Naive B cell (primary cell): ENCODE results near the gene GADD45B. TPM values are rescaled to one million over a fixed set of nuclear protein-coding genes. Genes with fewer than 3 reads are reported as not detected.

ENCODE experiments used
- ATAC-seq, 2 donors: fragments of 150-1000 bp; cut with Tn5 transposase; 2 replicates each; pipeline ENCODE4 v1.10.0; 2021; ENCODE audit warnings: low read depth in 2 of 2, mild to moderate bottlenecking in 2 of 2, moderate library complexity in 2 of 2
- DNase-seq: peaks from one replicate; pipeline ENCODE4 v3.0.0; 2022
- H3K27ac Mint-ChIP-seq, 6 donors: one replicate each; pipeline ENCODE4 v1.8.0; 2020 to 2022; ENCODE audit warnings: mild to moderate bottlenecking in 6 of 6, mixed read lengths in 6 of 6, moderate library complexity in 5 of 6, inconsistent platforms in 2 of 6
- H3K27me3 Mint-ChIP-seq, 3 donors: one replicate each; pipeline ENCODE4 v1.8.0; 2021 to 2022; ENCODE audit warnings: mixed read lengths in 3 of 3, mild to moderate bottlenecking in 1 of 3
- H3K36me3 Mint-ChIP-seq, 2 donors: one replicate each; pipeline ENCODE4 v1.8.0; 2020 to 2022; ENCODE audit warnings: mixed read lengths in 2 of 2, inconsistent platforms in 1 of 2, mild to moderate bottlenecking in 1 of 2
- H3K4me1 Mint-ChIP-seq, 3 donors: one replicate each; pipeline ENCODE4 v1.8.0; 2020 to 2022; ENCODE audit warnings: mixed read lengths in 3 of 3, inconsistent platforms in 1 of 3, mild to moderate bottlenecking in 1 of 3, moderate library complexity in 1 of 3
- H3K4me3 Mint-ChIP-seq, 8 donors: one replicate each; pipeline ENCODE4 v1.8.0; 2020 to 2022; ENCODE audit warnings: mild to moderate bottlenecking in 8 of 8, mixed read lengths in 8 of 8, moderate library complexity in 8 of 8, inconsistent platforms in 2 of 8
- H3K9me3 Mint-ChIP-seq, 7 donors: one replicate each; pipeline ENCODE4 v1.8.0; 2020 to 2022; ENCODE audit warnings: mixed read lengths in 7 of 7, mild to moderate bottlenecking in 5 of 7, inconsistent platforms in 2 of 7, moderate library complexity in 1 of 7
- polyA plus RNA-seq, 6 donors: library from polyadenylated mRNA; unstranded; fragments of 300-500 nt; fragmentation: Illumina TruSeq; gene quantifications; one replicate each; pipeline ENCODE4 v1.2.3, GENCODE V29; 2021; ENCODE audit warnings: low read depth in 6 of 6

GADD45B gene
- polyA plus RNA-seq, 6 donors from 2014 or later, result 40.2 to 177 (median 125) TPM

- Mint-ChIP-seq H3K9me3 (no peaks in the 10 kb centered on the region), H3K27me3 (no peaks in the 10 kb centered on the region), H3K4me1 (peaks cover 0 to 14% (median 4%) of the 10 kb centered on the region in 3 donors), H3K36me3 (no peaks in the 10 kb centered on the region), H3K4me3 (no peak overlapping the region), H3K27ac (peak overlapping the region in 2 of 6 donors; percentile 4 to 20)
- DNase-seq (no peak), ATAC-seq (no peak)
These were observed 48.5 kb downstream of the GADD45B start for GRCh38 chr19:2524361-2524839.

DNA sequence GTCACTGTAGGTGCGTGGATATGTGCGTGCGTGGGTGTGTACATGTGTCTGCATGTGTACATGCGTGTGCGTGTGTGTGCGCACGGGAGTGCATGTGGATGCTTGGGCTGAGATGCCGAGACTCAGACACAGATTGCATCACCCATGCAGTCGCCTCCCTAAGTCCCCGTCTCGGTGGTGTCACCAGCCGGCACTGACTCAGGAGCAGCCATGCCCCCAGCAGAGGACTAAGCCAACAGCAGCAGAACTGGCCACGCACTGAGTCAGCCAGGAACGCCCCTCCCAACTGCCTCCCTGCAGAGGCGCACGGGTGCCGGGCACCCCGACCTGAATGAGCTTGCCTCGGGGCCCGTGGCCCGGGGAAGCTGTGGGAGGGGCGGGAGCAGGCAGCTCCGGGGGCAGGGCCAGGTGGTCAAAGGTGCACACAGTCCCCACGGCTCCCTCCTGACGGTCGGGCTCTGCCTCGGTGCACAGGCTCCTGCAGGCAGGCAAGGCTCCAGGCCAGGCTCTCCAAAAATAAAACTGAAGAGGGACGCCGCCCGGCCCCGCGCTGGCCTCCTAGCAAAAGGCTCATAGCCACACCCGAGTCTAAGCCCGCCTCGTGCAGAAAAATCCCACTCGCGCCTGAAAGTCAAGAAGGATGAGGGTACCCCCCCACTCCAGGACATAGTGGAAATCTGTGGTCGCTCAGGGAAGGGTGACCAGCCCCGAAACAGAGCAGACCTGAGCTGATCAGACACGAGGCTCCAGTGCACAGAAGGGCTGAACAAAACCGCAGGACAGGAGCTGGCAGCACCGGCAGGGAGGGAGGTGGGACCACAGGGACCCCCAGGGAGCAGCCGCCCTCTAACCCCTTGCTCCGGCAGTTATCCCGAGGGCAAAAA lies 49.2 kb downstream of the GADD45B start:
- no peak for DNase-seq
- H3K9me3 Mint-ChIP-seq, result no peaks in the 10 kb centered on the region
- peaks cover 0 to 14% (median 4%) of the 10 kb centered on the region in 3 donors for H3K4me1 Mint-ChIP-seq
- no peaks in the 10 kb centered on the region for H3K27me3 Mint-ChIP-seq
- H3K27ac Mint-ChIP-seq, result no peak overlapping the region
- no peak for ATAC-seq
- H3K4me3 Mint-ChIP-seq, result no peak overlapping the region
- H3K36me3 Mint-ChIP-seq, result no peaks in the 10 kb centered on the region

GRCh38 chr19:2527171-2527570 lies 51.2 kb downstream of the GADD45B start:
- Mint-ChIP-seq H3K9me3 (peaks cover 0 to 2% (median 1%) of the 10 kb centered on the region in 7 donors), H3K27me3 (no peaks in the 10 kb centered on the region), H3K27ac (no peak overlapping the region), H3K36me3 (peaks cover 2 to 3% of the 10 kb centered on the region in 2 donors), H3K4me3 (no peak overlapping the region), H3K4me1 (peaks cover 4 to 12% (median 6%) of the 10 kb centered on the region in 3 donors)
- DNase-seq, result no peak
- ATAC-seq, result no peak

DNA sequence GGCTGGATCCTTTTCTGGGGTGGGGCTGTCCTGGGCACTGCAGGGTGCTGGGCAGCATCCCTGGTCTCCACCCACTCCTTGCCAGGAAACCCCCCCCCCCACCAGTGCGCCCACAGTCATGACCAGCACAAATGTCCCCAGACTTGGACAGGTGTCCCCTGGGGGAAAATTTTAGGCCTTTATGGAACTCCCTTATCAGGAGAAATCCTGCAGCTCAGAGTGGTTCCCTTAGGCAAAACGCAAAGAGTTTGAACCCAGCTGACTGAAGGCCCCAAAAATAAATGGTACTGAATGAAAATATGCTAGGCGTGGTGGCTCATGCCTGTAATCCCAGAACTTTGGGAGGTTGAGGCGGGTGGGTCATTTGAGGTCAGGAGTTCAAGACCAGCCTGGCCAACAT lies 51.8 kb downstream of the GADD45B start:
- H3K4me3 Mint-ChIP-seq, result no peak overlapping the region
- H3K27me3 Mint-ChIP-seq, result no peaks in the 10 kb centered on the region
- H3K36me3 Mint-ChIP-seq, result peaks cover 7 to 8% of the 10 kb centered on the region in 2 donors
- DNase-seq (no peak), ATAC-seq (no peak)
- H3K4me1 Mint-ChIP-seq, result peaks cover 9 to 11% (median 9%) of the 10 kb centered on the region in 3 donors
- H3K27ac Mint-ChIP-seq, result no peak overlapping the region
- H3K9me3 Mint-ChIP-seq, result peaks cover 0 to 7% (median 2%) of the 10 kb centered on the region in 7 donors

Other genes starting within 250 kb of the GADD45B start
- gene PLEKHJ1, start 239.8 kb upstream of the GADD45B start, polyA plus RNA-seq, result 100 to 1,000 TPM in 5 of 6 donors, 10 to 100 TPM in 1; 98.9 to 148 (median 126) TPM
- 10 to 100 TPM; 13.1 to 37.2 (median 20.3) TPM for gene SF3A2, start 239.3 kb upstream of the GADD45B start, polyA plus RNA-seq
- not detected for gene AMH, start 226.8 kb upstream of the GADD45B start, polyA plus RNA-seq
- under 1 TPM in 3 of 6 donors, not detected in 3; 0.41 to 0.87 (median 0.53) TPM for gene JSRP1, start 219.7 kb upstream of the GADD45B start, polyA plus RNA-seq
- 1 to 10 TPM in 1 of 6 donors, under 1 TPM in 4, not detected in 1; 0.30 to 1.0 (median 0.49) TPM for gene PEAK3, start 194.0 kb upstream of the GADD45B start, polyA plus RNA-seq
- 10 to 100 TPM in 5 of 6 donors, 1 to 10 TPM in 1; 6.4 to 45.0 (median 15.4) TPM for gene LINGO3, start 168.0 kb upstream of the GADD45B start, polyA plus RNA-seq
- gene LSM7, start 147.5 kb upstream of the GADD45B start, polyA plus RNA-seq, result 100 to 1,000 TPM; 275 to 337 (median 314) TPM
- 10 to 100 TPM; 13.0 to 38.0 (median 18.7) TPM for gene SPPL2B, start 147.4 kb upstream of the GADD45B start, polyA plus RNA-seq
- not detected for gene TMPRSS9, start 115.9 kb upstream of the GADD45B start, polyA plus RNA-seq
- 10 to 100 TPM; 50.0 to 99.3 (median 70.8) TPM for gene TIMM13, start 48.5 kb upstream of the GADD45B start, polyA plus RNA-seq
- gene LMNB2, start 19.2 kb upstream of the GADD45B start, polyA plus RNA-seq, result 1 to 10 TPM; 3.2 to 5.4 (median 4.5) TPM
- gene GNG7, start 226.6 kb downstream of the GADD45B start, polyA plus RNA-seq, result 10 to 100 TPM; 49.1 to 72.0 (median 60.9) TPM
- 1 to 10 TPM in 5 of 6 donors, under 1 TPM in 1; 0.92 to 2.7 (median 1.5) TPM for gene DIRAS1, start 245.2 kb downstream of the GADD45B start, polyA plus RNA-seq